HepG2 (cell line): ENCODE measurements around the gene MYADML2. TPM values are rescaled to one million over a fixed set of nuclear protein-coding genes. Genes with fewer than 3 reads are reported as not detected.

Experiments used
- ELF4 ChIP-seq: sonication (generic); formaldehyde crosslinking; IDR thresholded peaks from 2 replicates; pipeline ENCODE4 v1.5.0; 2020; ENCODE audit warnings: missing genetic modification reagents, mild to moderate bottlenecking, moderate library complexity, borderline replicate concordance
- GATAD2A ChIP-seq: IDR thresholded peaks from 2 replicates; pipeline ENCODE4 v1.6.1; 2016
- JUND ChIP-seq: sonication (generic); formaldehyde crosslinking; IDR thresholded peaks from 2 replicates; pipeline ENCODE4 v1.8.0; 2022; ENCODE audit warnings: mild to moderate bottlenecking, missing genetic modification reagents
- KLF15 ChIP-seq: sonication (generic); formaldehyde crosslinking; IDR thresholded peaks from 2 replicates; pipeline ENCODE4 v1.8.1; 2023; ENCODE audit warnings: borderline replicate concordance, mild to moderate bottlenecking, inconsistent platforms, missing genetic modification reagents, mixed read lengths
- POGZ ChIP-seq: sonication (generic); formaldehyde crosslinking; IDR thresholded peaks from 2 replicates; pipeline ENCODE4 v1.4.0; 2020; ENCODE audit warnings: mild to moderate bottlenecking, missing genetic modification reagents
- RBM39 ChIP-seq: fragments of 200-400 bp; formaldehyde crosslinking; IDR thresholded peaks from one replicate; pipeline ENCODE4 v1.6.1; 2018; ENCODE audit warnings: antibody characterized with exemption, mild to moderate bottlenecking, low read depth, low read length; ENCODE audit not compliant: poor library complexity, severe bottlenecking
- RFXAP ChIP-seq: sonication (generic); formaldehyde crosslinking; IDR thresholded peaks from 2 replicates; pipeline ENCODE4 v1.4.0; 2020; ENCODE audit warnings: missing genetic modification reagents, borderline replicate concordance
- SMARCE1 ChIP-seq: fragments of 450-650 bp; IDR thresholded peaks from 2 replicates; pipeline ENCODE4 v1.6.1; 2017; ENCODE audit warnings: borderline replicate concordance
- SOX5 ChIP-seq: IDR thresholded peaks from 2 replicates; pipeline ENCODE4 v1.6.1; 2016; ENCODE audit warnings: borderline replicate concordance
- THAP11 ChIP-seq: IDR thresholded peaks from 2 replicates; pipeline ENCODE4 v1.6.1; 2016; ENCODE audit warnings: missing biosample characterization, missing genetic modification reagents
- ZBTB38 ChIP-seq: sonication (generic); formaldehyde crosslinking; IDR thresholded peaks from 2 replicates; pipeline ENCODE4 v1.5.1; 2020; ENCODE audit warnings: mild to moderate bottlenecking, missing genetic modification reagents
- ZFP37 ChIP-seq: sonication (generic); formaldehyde crosslinking; IDR thresholded peaks from 2 replicates; pipeline ENCODE4 v1.4.0; 2020; ENCODE audit warnings: missing genetic modification reagents, borderline replicate concordance
- ZKSCAN1 ChIP-seq: fragments of 150-350 bp; IDR thresholded peaks from 2 replicates; pipeline ENCODE4 v1.6.1; 2014; ENCODE audit warnings: low read length
- ZNF256 ChIP-seq: sonication (generic); formaldehyde crosslinking; conservative IDR thresholded peaks from 2 replicates; pipeline ENCODE4 v1.4.0; 2020; ENCODE audit warnings: missing genetic modification reagents
- ZNF501 ChIP-seq: sonication (generic); formaldehyde crosslinking; IDR thresholded peaks from 2 replicates; pipeline ENCODE4 v1.5.1; 2020; ENCODE audit warnings: mild to moderate bottlenecking, moderate library complexity, missing genetic modification reagents
- ZNF605 ChIP-seq: sonication (generic); formaldehyde crosslinking; IDR thresholded peaks from 2 replicates; pipeline ENCODE4 v1.8.0; 2022; ENCODE audit warnings: mild to moderate bottlenecking, missing genetic modification reagents
- ZNF746 ChIP-seq: sonication (generic); formaldehyde crosslinking; IDR thresholded peaks from 2 replicates; pipeline ENCODE4 v1.8.0; 2022; ENCODE audit warnings: mild to moderate bottlenecking, missing genetic modification reagents
- ZSCAN29 ChIP-seq: sonication (generic); formaldehyde crosslinking; conservative IDR thresholded peaks from 2 replicates; pipeline ENCODE4 v1.4.0; 2020; ENCODE audit warnings: mild to moderate bottlenecking, missing genetic modification reagents
- polyA plus RNA-seq, 8 experiments: library from polyadenylated mRNA; depleted of rRNA in 3 of 8; stranded (reverse) in 7 of 8; unstranded in 1 of 8; fragments of >200 nt; fragmentation: Illumina TruSeq in 4 of 8; extraction: Trizol in 4 of 8; gene quantifications; 2 replicates each; pipeline versions ENCODE4 v1.2.1 to v1.2.3, GENCODE V29; 2011 to 2016; ENCODE audit warnings: low read depth in 4 of 8, missing spikeins in 1 of 8, mixed read lengths in 1 of 8; ENCODE audit not compliant: insufficient read depth in 1 of 8
- total RNA-seq, 5 experiments: library from RNA; depleted of rRNA; stranded (reverse); fragments of >200 nt; fragmentation: Illumina TruSeq; extraction: Trizol; gene quantifications; 2 replicates each; pipeline ENCODE4 v1.2.3, GENCODE V29; 2016; ENCODE audit warnings: low read depth in 1 of 5
- TF ChIP-seq, protein P1 (sequence below): IDR thresholded peaks from 2 replicates; pipeline ENCODE4 v1.6.1; 2016; ENCODE audit warnings: low read depth, control low read depth
- TF ChIP-seq, protein P2 (sequence below): sonication (generic); formaldehyde crosslinking; IDR thresholded peaks from 2 replicates; pipeline ENCODE4 v1.9.0; 2022; ENCODE audit warnings: missing genetic modification reagents, mild to moderate bottlenecking, borderline replicate concordance
- TF ChIP-seq, protein P3 (sequence below): sonication (generic); formaldehyde crosslinking; IDR thresholded peaks from 2 replicates; pipeline ENCODE4 v1.4.0; 2020; ENCODE audit warnings: missing genetic modification reagents, mild to moderate bottlenecking, borderline replicate concordance
- TF ChIP-seq, protein P4 (sequence below): sonication (generic); formaldehyde crosslinking; IDR thresholded peaks from 2 replicates; pipeline ENCODE4 v1.5.0; 2020; ENCODE audit warnings: missing genetic modification reagents, mild to moderate bottlenecking, borderline replicate concordance
- TF ChIP-seq, protein P5 (sequence below): IDR thresholded peaks from 2 replicates; pipeline ENCODE4 v1.6.1; 2016; ENCODE audit warnings: low read depth
- TF ChIP-seq, protein P6 (sequence below): IDR thresholded peaks from 2 replicates; pipeline ENCODE4 v1.6.1; 2016; ENCODE audit warnings: mild to moderate bottlenecking, missing biosample characterization, missing genetic modification reagents

MYADML2 gene
- total and polyA plus RNA-seq, 2 of the 13 experiments (the other 11 are each of a cell fraction or from before 2014, with no cell fraction given), result not detected

DNA sequence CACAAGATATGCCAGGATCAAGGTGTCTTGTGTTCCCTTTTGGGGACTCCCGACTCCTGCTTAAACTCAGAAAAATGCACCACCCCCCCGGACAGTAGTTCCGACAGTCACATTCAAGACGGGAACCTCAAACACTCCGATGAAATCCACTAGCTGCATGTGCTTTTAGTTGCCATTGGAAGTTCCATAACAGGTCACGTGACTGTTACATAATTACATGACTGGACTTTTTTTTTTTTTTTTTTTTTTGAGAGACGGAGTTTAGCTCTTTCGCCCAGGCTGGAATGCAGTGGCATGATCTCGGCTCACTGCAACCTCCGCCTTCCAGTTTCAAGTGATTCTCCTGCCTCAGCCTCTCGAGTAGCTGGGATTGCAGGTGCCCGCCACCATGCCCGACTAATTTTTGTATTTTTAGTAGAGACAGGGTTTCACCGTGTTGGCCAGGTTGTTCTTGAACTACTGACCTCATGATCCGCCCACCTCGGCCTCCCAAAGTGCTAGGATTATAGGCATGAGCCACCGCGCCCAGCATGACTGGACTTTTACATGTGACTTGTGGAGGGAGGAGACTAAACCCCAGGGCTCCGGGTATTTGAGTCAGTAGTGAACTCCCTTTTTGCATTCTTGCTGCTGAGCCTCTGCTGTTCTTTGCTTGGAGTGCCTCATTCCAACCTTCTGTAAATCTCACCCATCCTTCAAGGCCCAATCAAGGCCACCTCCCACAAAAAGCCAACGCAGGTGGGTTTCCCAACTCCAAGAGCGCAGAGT is 30.6 kb downstream of the MYADML2 start (continued):
- TF ChIP-seq, protein P1, sequence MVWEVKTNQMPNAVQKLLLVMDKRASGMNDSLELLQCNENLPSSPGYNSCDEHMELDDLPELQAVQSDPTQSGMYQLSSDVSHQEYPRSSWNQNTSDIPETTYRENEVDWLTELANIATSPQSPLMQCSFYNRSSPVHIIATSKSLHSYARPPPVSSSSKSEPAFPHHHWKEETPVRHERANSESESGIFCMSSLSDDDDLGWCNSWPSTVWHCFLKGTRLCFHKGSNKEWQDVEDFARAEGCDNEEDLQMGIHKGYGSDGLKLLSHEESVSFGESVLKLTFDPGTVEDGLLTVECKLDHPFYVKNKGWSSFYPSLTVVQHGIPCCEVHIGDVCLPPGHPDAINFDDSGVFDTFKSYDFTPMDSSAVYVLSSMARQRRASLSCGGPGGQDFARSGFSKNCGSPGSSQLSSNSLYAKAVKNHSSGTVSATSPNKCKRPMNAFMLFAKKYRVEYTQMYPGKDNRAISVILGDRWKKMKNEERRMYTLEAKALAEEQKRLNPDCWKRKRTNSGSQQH (CRISPR knock-in tag), result no peak
- TF ChIP-seq ZFP37 (CRISPR knock-in tag) (no peak), ELF4 (no peak), JUND (CRISPR knock-in tag) (no peak), KLF15 (CRISPR knock-in tag) (no peak), SMARCE1 (no peak), SOX5 (no peak; the same call in 1 of the 2 replicates), ZSCAN29 (CRISPR knock-in tag) (no peak), THAP11 (CRISPR knock-in tag) (no peak), ZNF501 (CRISPR knock-in tag) (0 out of 2 replicates have a peak, but pooled peaks have one; percentile 33), POGZ (no peak), ZKSCAN1 (no peak), RBM39 (no peak), GATAD2A (CRISPR knock-in tag) (0 out of 2 replicates have a peak, but pooled peaks have one; percentile 8), ZNF746 (0 out of 2 replicates have a peak, but pooled peaks have one; percentile 29), RFXAP (CRISPR knock-in tag) (no peak), ZNF256 (CRISPR knock-in tag) (no peak), ZNF605 (CRISPR knock-in tag) (no peak), ZBTB38 (CRISPR knock-in tag) (0 out of 2 replicates have a peak, but pooled peaks have one; percentile 22)
- TF ChIP-seq, protein P2, sequence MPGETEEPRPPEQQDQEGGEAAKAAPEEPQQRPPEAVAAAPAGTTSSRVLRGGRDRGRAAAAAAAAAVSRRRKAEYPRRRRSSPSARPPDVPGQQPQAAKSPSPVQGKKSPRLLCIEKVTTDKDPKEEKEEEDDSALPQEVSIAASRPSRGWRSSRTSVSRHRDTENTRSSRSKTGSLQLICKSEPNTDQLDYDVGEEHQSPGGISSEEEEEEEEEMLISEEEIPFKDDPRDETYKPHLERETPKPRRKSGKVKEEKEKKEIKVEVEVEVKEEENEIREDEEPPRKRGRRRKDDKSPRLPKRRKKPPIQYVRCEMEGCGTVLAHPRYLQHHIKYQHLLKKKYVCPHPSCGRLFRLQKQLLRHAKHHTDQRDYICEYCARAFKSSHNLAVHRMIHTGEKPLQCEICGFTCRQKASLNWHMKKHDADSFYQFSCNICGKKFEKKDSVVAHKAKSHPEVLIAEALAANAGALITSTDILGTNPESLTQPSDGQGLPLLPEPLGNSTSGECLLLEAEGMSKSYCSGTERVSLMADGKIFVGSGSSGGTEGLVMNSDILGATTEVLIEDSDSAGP (CRISPR knock-in tag), result peak; percentile 6; the same call in 1 of the 2 replicates
- TF ChIP-seq, protein P3, sequence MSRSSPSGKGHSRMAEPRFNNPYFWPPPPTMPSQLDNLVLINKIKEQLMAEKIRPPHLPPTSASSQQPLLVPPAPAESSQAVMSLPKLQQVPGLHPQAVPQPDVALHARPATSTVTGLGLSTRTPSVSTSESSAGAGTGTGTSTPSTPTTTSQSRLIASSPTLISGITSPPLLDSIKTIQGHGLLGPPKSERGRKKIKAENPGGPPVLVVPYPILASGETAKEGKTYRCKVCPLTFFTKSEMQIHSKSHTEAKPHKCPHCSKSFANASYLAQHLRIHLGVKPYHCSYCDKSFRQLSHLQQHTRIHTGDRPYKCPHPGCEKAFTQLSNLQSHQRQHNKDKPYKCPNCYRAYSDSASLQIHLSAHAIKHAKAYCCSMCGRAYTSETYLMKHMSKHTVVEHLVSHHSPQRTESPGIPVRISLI, result peak; percentile 81
- TF ChIP-seq, protein P4, sequence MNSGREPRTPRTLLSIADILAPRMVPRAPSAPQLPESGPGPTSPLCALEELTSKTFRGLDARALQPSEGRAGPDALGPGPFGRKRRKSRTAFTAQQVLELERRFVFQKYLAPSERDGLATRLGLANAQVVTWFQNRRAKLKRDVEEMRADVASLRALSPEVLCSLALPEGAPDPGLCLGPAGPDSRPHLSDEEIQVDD (CRISPR knock-in tag), result no peak
- TF ChIP-seq, protein P5, sequence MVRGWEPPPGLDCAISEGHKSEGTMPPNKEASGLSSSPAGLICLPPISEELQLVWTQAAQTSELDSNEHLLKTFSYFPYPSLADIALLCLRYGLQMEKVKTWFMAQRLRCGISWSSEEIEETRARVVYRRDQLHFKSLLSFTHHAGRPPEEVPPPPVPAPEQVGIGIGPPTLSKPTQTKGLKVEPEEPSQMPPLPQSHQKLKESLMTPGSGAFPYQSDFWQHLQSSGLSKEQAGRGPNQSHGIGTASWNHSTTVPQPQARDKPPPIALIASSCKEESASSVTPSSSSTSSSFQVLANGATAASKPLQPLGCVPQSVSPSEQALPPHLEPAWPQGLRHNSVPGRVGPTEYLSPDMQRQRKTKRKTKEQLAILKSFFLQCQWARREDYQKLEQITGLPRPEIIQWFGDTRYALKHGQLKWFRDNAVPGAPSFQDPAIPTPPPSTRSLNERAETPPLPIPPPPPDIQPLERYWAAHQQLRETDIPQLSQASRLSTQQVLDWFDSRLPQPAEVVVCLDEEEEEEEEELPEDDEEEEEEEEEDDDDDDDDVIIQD (CRISPR knock-in tag), result no peak
- TF ChIP-seq, protein P6, sequence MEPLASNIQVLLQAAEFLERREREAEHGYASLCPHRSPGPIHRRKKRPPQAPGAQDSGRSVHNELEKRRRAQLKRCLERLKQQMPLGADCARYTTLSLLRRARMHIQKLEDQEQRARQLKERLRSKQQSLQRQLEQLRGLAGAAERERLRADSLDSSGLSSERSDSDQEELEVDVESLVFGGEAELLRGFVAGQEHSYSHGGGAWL (CRISPR knock-in tag), result no peak
